Measurements from ENCODE around the gene IL1RL2.

GRCh38 chr2:102186791-102187495 is at the start of gene IL1RL2:
- TF ChIP-seq CTCF (IDR thresholded peaks at IDR 0.05; ENCODE audit: low read length) (no peak), EZH2 (optimal IDR thresholded peaks at IDR 0.05; ENCODE audit: low read depth, low read length) (no peak), EZH2phosphoT487 (IDR thresholded peaks at IDR 0.05; ENCODE audit: low read length) (no peak)
